ENCODE measurements around the gene VAMP4. TPM values are rescaled to one million over a fixed set of nuclear protein-coding genes. Genes with fewer than 3 reads are reported as not detected.
A peak's percentile ranks its signal among the peaks of the same experiment; 100 is the strongest.

Gene VAMP4
- polyA plus RNA-seq, 1 of the 3 experiments (the other 2 are of a cell fraction), result 2.5 TPM

- peaks cover 19 to 22% of the 10 kb centered on the region in 2 experiments for H3K4me1 ChIP-seq (ENCODE audit: control insufficient read depth in 1 of 2, insufficient read depth in 2 of 2, low read depth in 1 of 2, low read length in 1 of 2)
- DNase-seq, result no peak
- 41% methylated on average over 8 of the region's 8 CpGs for WGBS (ENCODE audit: low lambda C conversion rate)
- no peaks in the 10 kb centered on the region for H3K36me3 ChIP-seq (replicated peaks in 1 of 2; ENCODE audit: control insufficient read depth in 1 of 2, insufficient read depth in 2 of 2, low read length in 1 of 2)
- H3K4me3 ChIP-seq (ENCODE audit: low read depth in 2 of 2, low read length in 1 of 2), result peak overlapping the region; percentile 59 to 96
- H3K27ac ChIP-seq (ENCODE audit: low read depth in 2 of 2, low read length in 1 of 2), result peak overlapping the region; percentile 95 to 100
- peak overlapping the region; percentile 86 for H3K4me2 ChIP-seq
- H3F3A ChIP-seq (replicated peaks; ENCODE audit: insufficient read depth), result peaks cover 10% of the 10 kb centered on the region
- no peaks in the 10 kb centered on the region for H3K9me3 ChIP-seq
- H2AFZ ChIP-seq (ENCODE audit: low read depth), result peak overlapping the region; percentile 95
- no peaks in the 10 kb centered on the region for H3K9me2 ChIP-seq
- H4K20me1 ChIP-seq (ENCODE audit: insufficient read depth), result no peaks in the 10 kb centered on the region
- no peaks in the 10 kb centered on the region for H3K27me3 ChIP-seq (ENCODE audit: insufficient read depth)
- TF ChIP-seq MXI1 (IDR thresholded peaks at IDR 0.05; ENCODE audit: low read depth, low read length), result 0 out of 2 replicates have a peak, but pooled peaks have one; percentile 1
- TF ChIP-seq GATA2 (CRISPR knock-in tag; IDR thresholded peaks at IDR 0.05), result no peak
- TF ChIP-seq RFX5 (IDR thresholded peaks at IDR 0.05; ENCODE audit: low read length), result no peak
- TF ChIP-seq REST (IDR thresholded peaks at IDR 0.05; ENCODE audit: low read depth, low read length), result peak; percentile 72; the same call in 1 of the 2 replicates
- TF ChIP-seq EP300 (IDR thresholded peaks at IDR 0.05; ENCODE audit: borderline replicate concordance in 1 of 2, low read depth in 1 of 2, low read length in 1 of 2), result no peak
- peak; percentile 38; the same call in 1 of the 2 replicates for TF ChIP-seq MAX (IDR thresholded peaks at IDR 0.05; ENCODE audit: low read depth)
- peak; percentile 64; the same call in 1 of the 2 replicates for TF ChIP-seq FOSL2 (IDR thresholded peaks at IDR 0.05; ENCODE audit: borderline replicate concordance, low read depth)
- TF ChIP-seq FOXM1 (IDR thresholded peaks at IDR 0.05; ENCODE audit: low read depth), result peak; percentile 92
- peak; percentile 62; the same call in 1 of the 2 replicates for TF ChIP-seq USF1 (IDR thresholded peaks at IDR 0.05; ENCODE audit: borderline replicate concordance, low read depth)
- no peak for TF ChIP-seq USF2 (IDR thresholded peaks at IDR 0.05; ENCODE audit: borderline replicate concordance, low read depth, low read length)
- TF ChIP-seq SMC3 (IDR thresholded peaks at IDR 0.05; ENCODE audit: low read depth, low read length), result no peak
- no peak for TF ChIP-seq TAF1 (IDR thresholded peaks at IDR 0.05; ENCODE audit: borderline replicate concordance, low read depth, low read length)
- ChIA-PET CTCF (interaction anchor here (0.8 to 5.1 kb wide), 9 partner anchors 13 to 257 kb away, joined by 3 to 20 read pairs (median 3); partner anchors contain the start of genes METTL13 and PRRC2C), POLR2A (interaction anchor here (0.7 to 1.6 kb wide), 3 partner anchors 10 to 38 kb away, joined by 3 to 12 read pairs (median 6); partner anchors contain the start of gene METTL13)
- H3K79me2 ChIP-seq (ENCODE audit: insufficient read depth), result peaks cover 26% of the 10 kb centered on the region
- H3K9ac ChIP-seq, result peak overlapping the region; percentile 83
These were observed 1.4 kb upstream of the VAMP4 start for GRCh38 chr1:171743081-171743870.
